Liver (tissue), 9 donors: ENCODE measurements around the gene CCDC88C. TPM values are rescaled to one million over a fixed set of nuclear protein-coding genes. Genes with fewer than 3 reads are reported as not detected.

ENCODE experiments used
- DNase-seq: peaks from one replicate; pipeline ENCODE4 v3.0.0-alpha.2; 2017; ENCODE audit warnings: low spot score
- H3K27ac ChIP-seq, 2 donors: one replicate each; pipeline ENCODE4 v1.7.0; 2013; ENCODE audit warnings: inconsistent platforms in 2 of 2, low read length in 2 of 2, control low read depth in 1 of 2, low read depth in 1 of 2, mild to moderate bottlenecking in 1 of 2
- H3K27me3 ChIP-seq, 4 donors: one replicate each; pipeline versions ENCODE4 v1.6.1 to v1.7.0; 2013; ENCODE audit warnings: low read length in 3 of 4, inconsistent platforms in 1 of 4, mild to moderate bottlenecking in 1 of 4, moderate library complexity in 1 of 4; ENCODE audit not compliant: control insufficient read depth in 4 of 4, insufficient read depth in 4 of 4
- H3K36me3 ChIP-seq, 4 donors: one replicate each; pipeline versions ENCODE4 v1.6.1 to v1.7.0; 2013; ENCODE audit warnings: low read length in 3 of 4, mild to moderate bottlenecking in 3 of 4, low read depth in 1 of 4, moderate library complexity in 1 of 4; ENCODE audit not compliant: control insufficient read depth in 4 of 4, insufficient read depth in 3 of 4
- H3K4me1 ChIP-seq, 4 donors: one replicate each; pipeline versions ENCODE4 v1.6.1 to v1.7.0; 2013; ENCODE audit warnings: low read length in 3 of 4, mild to moderate bottlenecking in 3 of 4, moderate library complexity in 1 of 4; ENCODE audit not compliant: control insufficient read depth in 4 of 4, insufficient read depth in 4 of 4
- H3K4me3 ChIP-seq, 3 donors: one replicate each; pipeline versions ENCODE4 v1.6.1 to v1.7.0; 2013; ENCODE audit warnings: low read length in 3 of 3, control low read depth in 1 of 3, low read depth in 1 of 3, mild to moderate bottlenecking in 1 of 3
- H3K9ac ChIP-seq, 2 donors: one replicate each; pipeline ENCODE4 v1.7.0; 2013; ENCODE audit warnings: low read length in 2 of 2, mild to moderate bottlenecking in 2 of 2, moderate library complexity in 2 of 2, control low read depth in 1 of 2, low read depth in 1 of 2
- H3K9me3 ChIP-seq, 4 donors: one replicate each; pipeline versions ENCODE4 v1.6.1 to v1.7.0; 2013; ENCODE audit warnings: low read length in 3 of 4; ENCODE audit not compliant: control insufficient read depth in 4 of 4
- FOXA1 ChIP-seq: IDR thresholded peaks from 2 replicates; pipeline ENCODE4 v1.6.1; 2016; ENCODE audit warnings: antibody characterized with exemption
- GABPA ChIP-seq, 2 donors: IDR thresholded peaks in 1 of 2; conservative IDR thresholded peaks in 1 of 2; 2 replicates each; pipeline ENCODE4 v1.6.1; 2016; ENCODE audit warnings: antibody characterized with exemption in 2 of 2, mild to moderate bottlenecking in 1 of 2, moderate library complexity in 1 of 2
- HNF4G ChIP-seq: IDR thresholded peaks from 2 replicates; pipeline ENCODE4 v1.6.1; 2016; ENCODE audit warnings: antibody characterized with exemption
- JUND ChIP-seq, 2 donors: IDR thresholded peaks; 2 replicates each; pipeline ENCODE4 v1.6.1; 2016; ENCODE audit warnings: antibody characterized with exemption in 2 of 2
- NR2F2 ChIP-seq: IDR thresholded peaks from 2 replicates; pipeline ENCODE4 v1.6.1; 2016; ENCODE audit warnings: antibody characterized with exemption
- RAD21 ChIP-seq, 2 donors: IDR thresholded peaks; 2 replicates each; pipeline ENCODE4 v1.6.1; 2016; ENCODE audit warnings: antibody characterized with exemption in 2 of 2, mild to moderate bottlenecking in 2 of 2
- SP1 ChIP-seq: IDR thresholded peaks from 2 replicates; pipeline ENCODE4 v1.6.1; 2018; ENCODE audit warnings: antibody characterized with exemption, mild to moderate bottlenecking
- TAF1 ChIP-seq: conservative IDR thresholded peaks from 2 replicates; pipeline ENCODE4 v1.6.1; 2016; ENCODE audit warnings: antibody characterized with exemption, mild to moderate bottlenecking
- WGBS: extraction: QIAGEN DNeasy Blood & Tissue Kit; methylation state at CpG from one replicate; pipeline ENCODE4 v1.1.7; 2013; 5-methylcytosine and 5-hydroxymethylcytosine counted together
- polyA plus RNA-seq, 2 donors: library from polyadenylated mRNA; stranded (reverse) in 1 of 2; unstranded in 1 of 2; fragments of 200-250 nt in 1 of 2; fragments of >200 nt in 1 of 2; fragmentation: Nextera tagmentation in 1 of 2; extraction: Ambion mirVana in 1 of 2; gene quantifications; one replicate each; pipeline versions ENCODE4 v1.2.1 to v1.2.3, GENCODE V29; 2013 to 2015
- total RNA-seq, 2 donors: library from RNA; depleted of rRNA; stranded (reverse); fragments of >200 nt; gene quantifications; one replicate each; pipeline ENCODE4 v1.2.3, GENCODE V29; 2014
- TF ChIP-seq, protein P1 (sequence below): IDR thresholded peaks from 2 replicates; pipeline ENCODE4 v1.6.1; 2016; ENCODE audit warnings: antibody characterized with exemption, mild to moderate bottlenecking
- TF ChIP-seq, protein P2 (sequence below): IDR thresholded peaks from 2 replicates; pipeline ENCODE4 v1.6.1; 2016; ENCODE audit warnings: antibody characterized with exemption
- TF ChIP-seq, protein P3 (sequence below): IDR thresholded peaks from 2 replicates; pipeline ENCODE4 v1.6.1; 2016; ENCODE audit warnings: antibody characterized with exemption
- TF ChIP-seq, protein P4 (sequence below): fragments of 150-350 bp; IDR thresholded peaks from 2 replicates; pipeline ENCODE4 v1.5.1; 2017; ENCODE audit warnings: improper control_type of control experiment, low read depth, low read length; ENCODE audit not compliant: missing input control
- TF ChIP-seq, protein P5 (sequence below): IDR thresholded peaks from 2 replicates; pipeline ENCODE4 v1.6.1; 2016; ENCODE audit warnings: antibody characterized with exemption
- donor health status: healthy.
- donor health status: healthy.
- donor health status: healthy.
- donor health status: healthy.
- donor health status: healthy.

CCDC88C gene
- total and polyA plus RNA-seq, 4 donors = 1.3 to 10.8 (median 4.0) TPM

DNA sequence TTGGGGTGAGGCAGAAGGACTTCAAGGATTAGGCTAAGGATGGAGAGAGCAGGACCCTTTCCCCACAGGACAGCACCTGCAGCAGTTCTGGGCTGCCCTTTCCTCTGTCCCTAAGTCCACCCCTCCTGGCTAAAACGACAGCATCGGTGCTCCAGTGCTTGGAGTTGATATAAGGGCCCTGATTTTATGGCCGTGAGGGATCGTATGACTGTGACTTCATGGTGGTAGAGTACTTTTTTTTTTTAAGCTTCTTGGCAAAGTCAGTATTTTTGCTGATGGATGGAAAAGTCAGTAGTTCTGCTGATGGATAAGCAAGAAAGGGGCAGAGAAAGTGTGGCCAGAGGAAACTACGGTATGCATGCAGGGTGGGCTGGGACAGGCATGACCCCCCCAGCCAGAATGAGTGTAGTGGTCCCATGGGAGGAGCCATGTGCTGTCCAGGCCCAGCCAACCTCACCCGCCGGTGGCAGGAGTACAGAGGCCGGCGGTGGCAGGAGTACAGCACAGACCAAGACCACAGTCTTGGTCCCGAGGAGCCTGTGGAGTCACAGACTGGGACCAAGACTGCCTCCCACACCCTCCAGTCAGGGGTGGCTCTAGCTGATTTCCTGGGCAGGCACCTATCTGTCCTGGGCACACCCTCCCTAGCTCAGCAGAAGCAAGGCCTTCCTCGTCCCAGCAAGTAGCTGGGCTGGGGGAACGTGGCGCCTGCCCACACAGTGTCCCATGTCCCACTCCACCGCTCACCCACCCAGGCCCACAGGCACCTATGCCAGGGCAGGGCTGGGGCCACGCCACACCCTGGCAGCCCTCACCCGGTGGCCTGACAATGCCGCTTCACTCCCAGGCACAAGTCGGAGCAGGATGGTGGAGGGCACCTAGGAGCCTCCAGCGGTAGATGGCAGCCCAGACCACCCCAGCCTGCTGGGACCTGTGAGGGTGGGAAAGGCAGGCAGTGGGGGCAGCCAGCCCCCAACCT lies 46.3 kb downstream of the CCDC88C start:
- Histone ChIP-seq H3K27ac (no peak overlapping the region), H3K9me3 (no peaks in the 10 kb centered on the region), H3K9ac (no peak overlapping the region), H3K27me3 (no peaks in the 10 kb centered on the region), H3K36me3 (no peaks in the 10 kb centered on the region), H3K4me1 (peaks cover 1 to 21% (median 8%) of the 10 kb centered on the region in 4 donors), H3K4me3 (no peak overlapping the region)
- TF ChIP-seq, protein P1, sequence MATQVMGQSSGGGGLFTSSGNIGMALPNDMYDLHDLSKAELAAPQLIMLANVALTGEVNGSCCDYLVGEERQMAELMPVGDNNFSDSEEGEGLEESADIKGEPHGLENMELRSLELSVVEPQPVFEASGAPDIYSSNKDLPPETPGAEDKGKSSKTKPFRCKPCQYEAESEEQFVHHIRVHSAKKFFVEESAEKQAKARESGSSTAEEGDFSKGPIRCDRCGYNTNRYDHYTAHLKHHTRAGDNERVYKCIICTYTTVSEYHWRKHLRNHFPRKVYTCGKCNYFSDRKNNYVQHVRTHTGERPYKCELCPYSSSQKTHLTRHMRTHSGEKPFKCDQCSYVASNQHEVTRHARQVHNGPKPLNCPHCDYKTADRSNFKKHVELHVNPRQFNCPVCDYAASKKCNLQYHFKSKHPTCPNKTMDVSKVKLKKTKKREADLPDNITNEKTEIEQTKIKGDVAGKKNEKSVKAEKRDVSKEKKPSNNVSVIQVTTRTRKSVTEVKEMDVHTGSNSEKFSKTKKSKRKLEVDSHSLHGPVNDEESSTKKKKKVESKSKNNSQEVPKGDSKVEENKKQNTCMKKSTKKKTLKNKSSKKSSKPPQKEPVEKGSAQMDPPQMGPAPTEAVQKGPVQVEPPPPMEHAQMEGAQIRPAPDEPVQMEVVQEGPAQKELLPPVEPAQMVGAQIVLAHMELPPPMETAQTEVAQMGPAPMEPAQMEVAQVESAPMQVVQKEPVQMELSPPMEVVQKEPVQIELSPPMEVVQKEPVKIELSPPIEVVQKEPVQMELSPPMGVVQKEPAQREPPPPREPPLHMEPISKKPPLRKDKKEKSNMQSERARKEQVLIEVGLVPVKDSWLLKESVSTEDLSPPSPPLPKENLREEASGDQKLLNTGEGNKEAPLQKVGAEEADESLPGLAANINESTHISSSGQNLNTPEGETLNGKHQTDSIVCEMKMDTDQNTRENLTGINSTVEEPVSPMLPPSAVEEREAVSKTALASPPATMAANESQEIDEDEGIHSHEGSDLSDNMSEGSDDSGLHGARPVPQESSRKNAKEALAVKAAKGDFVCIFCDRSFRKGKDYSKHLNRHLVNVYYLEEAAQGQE = no peak
- TF ChIP-seq, protein P2, sequence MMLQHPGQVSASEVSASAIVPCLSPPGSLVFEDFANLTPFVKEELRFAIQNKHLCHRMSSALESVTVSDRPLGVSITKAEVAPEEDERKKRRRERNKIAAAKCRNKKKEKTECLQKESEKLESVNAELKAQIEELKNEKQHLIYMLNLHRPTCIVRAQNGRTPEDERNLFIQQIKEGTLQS = no peak
- TF ChIP-seq NR2F2 (no peak), HNF4G (no peak), TAF1 (no peak), GABPA (IDR thresholded peaks at IDR 0.05 in 1 of 2, conservative IDR thresholded peaks at IDR 0.05 in 1 of 2) (no peak), SP1 (no peak), FOXA1 (no peak), JUND (IDR thresholded peaks at IDR 0.05) (no peak), RAD21 (IDR thresholded peaks at IDR 0.05) (no peak)
- TF ChIP-seq, protein P3, sequence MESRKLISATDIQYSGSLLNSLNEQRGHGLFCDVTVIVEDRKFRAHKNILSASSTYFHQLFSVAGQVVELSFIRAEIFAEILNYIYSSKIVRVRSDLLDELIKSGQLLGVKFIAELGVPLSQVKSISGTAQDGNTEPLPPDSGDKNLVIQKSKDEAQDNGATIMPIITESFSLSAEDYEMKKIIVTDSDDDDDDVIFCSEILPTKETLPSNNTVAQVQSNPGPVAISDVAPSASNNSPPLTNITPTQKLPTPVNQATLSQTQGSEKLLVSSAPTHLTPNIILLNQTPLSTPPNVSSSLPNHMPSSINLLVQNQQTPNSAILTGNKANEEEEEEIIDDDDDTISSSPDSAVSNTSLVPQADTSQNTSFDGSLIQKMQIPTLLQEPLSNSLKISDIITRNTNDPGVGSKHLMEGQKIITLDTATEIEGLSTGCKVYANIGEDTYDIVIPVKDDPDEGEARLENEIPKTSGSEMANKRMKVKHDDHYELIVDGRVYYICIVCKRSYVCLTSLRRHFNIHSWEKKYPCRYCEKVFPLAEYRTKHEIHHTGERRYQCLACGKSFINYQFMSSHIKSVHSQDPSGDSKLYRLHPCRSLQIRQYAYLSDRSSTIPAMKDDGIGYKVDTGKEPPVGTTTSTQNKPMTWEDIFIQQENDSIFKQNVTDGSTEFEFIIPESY = no peak
- TF ChIP-seq, protein P4, sequence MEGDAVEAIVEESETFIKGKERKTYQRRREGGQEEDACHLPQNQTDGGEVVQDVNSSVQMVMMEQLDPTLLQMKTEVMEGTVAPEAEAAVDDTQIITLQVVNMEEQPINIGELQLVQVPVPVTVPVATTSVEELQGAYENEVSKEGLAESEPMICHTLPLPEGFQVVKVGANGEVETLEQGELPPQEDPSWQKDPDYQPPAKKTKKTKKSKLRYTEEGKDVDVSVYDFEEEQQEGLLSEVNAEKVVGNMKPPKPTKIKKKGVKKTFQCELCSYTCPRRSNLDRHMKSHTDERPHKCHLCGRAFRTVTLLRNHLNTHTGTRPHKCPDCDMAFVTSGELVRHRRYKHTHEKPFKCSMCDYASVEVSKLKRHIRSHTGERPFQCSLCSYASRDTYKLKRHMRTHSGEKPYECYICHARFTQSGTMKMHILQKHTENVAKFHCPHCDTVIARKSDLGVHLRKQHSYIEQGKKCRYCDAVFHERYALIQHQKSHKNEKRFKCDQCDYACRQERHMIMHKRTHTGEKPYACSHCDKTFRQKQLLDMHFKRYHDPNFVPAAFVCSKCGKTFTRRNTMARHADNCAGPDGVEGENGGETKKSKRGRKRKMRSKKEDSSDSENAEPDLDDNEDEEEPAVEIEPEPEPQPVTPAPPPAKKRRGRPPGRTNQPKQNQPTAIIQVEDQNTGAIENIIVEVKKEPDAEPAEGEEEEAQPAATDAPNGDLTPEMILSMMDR = no peak
- TF ChIP-seq, protein P5, sequence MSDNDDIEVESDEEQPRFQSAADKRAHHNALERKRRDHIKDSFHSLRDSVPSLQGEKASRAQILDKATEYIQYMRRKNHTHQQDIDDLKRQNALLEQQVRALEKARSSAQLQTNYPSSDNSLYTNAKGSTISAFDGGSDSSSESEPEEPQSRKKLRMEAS = no peak
- WGBS = 85% methylated on average over 19 of the region's 19 CpGs
- peak; percentile 74 for DNase-seq
